AG08395 (cell line): ENCODE data around the gene IL15RA.
"Not testable (repeated sequence)": the region's sequence is repeated elsewhere in the genome, so short reads cannot be mapped to it uniquely, and the experiment has no call there.

ENCODE experiments used
- DNase-seq: peaks from one replicate; pipeline ENCODE4 v3.0.0; 2012; ENCODE audit warnings: mixed read lengths, low spot score

The IL15RA gene

GRCh38 chr10:5949009-5949759, 28.2 kb downstream of the IL15RA start:
- DNase-seq = peak; percentile 69

GRCh38 chr10:5948208-5948585, 29.1 kb downstream of the IL15RA start:
- no peak for DNase-seq

- DNase-seq = no peak
Observed at GRCh38 chr10:5947471-5948207, 29.7 kb downstream of the IL15RA start.

- no peak for DNase-seq
Observed at GRCh38 chr10:5946786-5947185, 30.6 kb downstream of the IL15RA start.

GRCh38 chr10:5946419-5946775, 30.9 kb downstream of the IL15RA start:
- not testable (repeated sequence) for DNase-seq

- peak; percentile 92 for DNase-seq
Observed at GRCh38 chr10:5945561-5946418, 31.6 kb downstream of the IL15RA start.

GRCh38 chr10:5945190-5945509, 32.2 kb downstream of the IL15RA start:
- DNase-seq = no peak

GRCh38 chr10:5944389-5945189, 32.8 kb downstream of the IL15RA start:
- DNase-seq = peak; percentile 96

GRCh38 chr10:5943536-5943935, 33.8 kb downstream of the IL15RA start:
- peak; percentile 62 for DNase-seq

GRCh38 chr10:5942474-5942873, 34.9 kb downstream of the IL15RA start:
- no peak for DNase-seq

GRCh38 chr10:5942001-5942400, 35.3 kb downstream of the IL15RA start:
- DNase-seq = no peak

GRCh38 chr10:5941579-5941978, 35.8 kb downstream of the IL15RA start:
- DNase-seq = no peak

GRCh38 chr10:5940807-5941218, 36.5 kb downstream of the IL15RA start:
- no peak for DNase-seq

GRCh38 chr10:5938291-5938690, 39.1 kb downstream of the IL15RA start:
- DNase-seq = no peak

GRCh38 chr10:5937016-5937415, 40.3 kb downstream of the IL15RA start:
- no peak for DNase-seq

- no peak for DNase-seq
Observed at GRCh38 chr10:5935628-5936027, 41.7 kb downstream of the IL15RA start.

- DNase-seq = no peak
Observed at GRCh38 chr10:5933909-5934546, 43.3 kb downstream of the IL15RA start.

GRCh38 chr10:5932345-5932744, 45.0 kb downstream of the IL15RA start:
- DNase-seq = no peak

GRCh38 chr10:5930272-5930671, 47.1 kb downstream of the IL15RA start:
- DNase-seq = no peak

GRCh38 chr10:5929442-5929841, 47.9 kb downstream of the IL15RA start:
- no peak for DNase-seq

- DNase-seq = peak; percentile 82
Observed at GRCh38 chr10:5927306-5927705, 50.0 kb downstream of the IL15RA start.
